Left lung (tissue), 10 donors: ENCODE data around the gene ZNHIT6. TPM values are rescaled to one million over a fixed set of nuclear protein-coding genes. Genes with fewer than 3 reads are reported as not detected.

Experiments
- ATAC-seq: fragments of 200-7000 bp; cut with Tn5 transposase; one replicate; pipeline ENCODE4 v1.9.1; 2020; ENCODE audit warnings: moderate library complexity
- DNase-seq, 4 donors: peaks; one replicate each; pipeline ENCODE4 v3.0.0-alpha.2; 2013 to 2020
- H3K27ac ChIP-seq, 2 donors: fragments of 200-600 bp; sonication (generic) in 1 of 2; one replicate each; pipeline versions ENCODE4 v1.5.0 to v1.8.0; 2020 to 2021
- H3K27me3 ChIP-seq, 2 donors: fragments of 200-600 bp; sonication (generic) in 1 of 2; one replicate each; pipeline versions ENCODE4 v1.5.0 to v1.8.0; 2020 to 2021
- H3K36me3 ChIP-seq, 2 donors: fragments of 200-600 bp; sonication (generic) in 1 of 2; one replicate each; pipeline versions ENCODE4 v1.5.0 to v1.8.0; 2020 to 2021
- H3K4me1 ChIP-seq, 2 donors: fragments of 200-600 bp; one replicate each; pipeline ENCODE4 v1.8.0; 2021
- H3K4me3 ChIP-seq, 2 donors: fragments of 200-600 bp; sonication (generic) in 1 of 2; one replicate each; pipeline versions ENCODE4 v1.5.0 to v1.8.0; 2020 to 2021; ENCODE audit warnings: mild to moderate bottlenecking in 1 of 2
- H3K9me3 ChIP-seq, 2 donors: fragments of 200-600 bp; sonication (generic) in 1 of 2; one replicate each; pipeline versions ENCODE4 v1.5.0 to v1.8.0; 2020 to 2021
- CTCF ChIP-seq, 2 donors: fragments of 200-600 bp; sonication (generic) in 1 of 2; IDR thresholded peaks; one replicate each; pipeline versions ENCODE4 v1.5.0 to v1.8.0; 2021; ENCODE audit warnings: antibody characterized with exemption in 2 of 2
- intact Hi-C, 2 donors: fragments of 100-400 bp; cut with DNase I; formaldehyde crosslinking; loops; one replicate each; pipeline versions ENCODE4 v1.11.2 to v1.14.2; 2022
- polyA plus RNA-seq, 6 donors: library from polyadenylated mRNA; unstranded; fragments of 120-200 nt; gene quantifications; one replicate each; pipeline ENCODE4 v1.2.1, GENCODE V29; 2013; ENCODE audit not compliant: insufficient read length in 6 of 6
- total RNA-seq, 2 donors: library from RNA; stranded (reverse); fragmentation: NEBNext Ultra II Directional; extraction: Animal tissue kit (Norgen Biotek cat#: 25700); gene quantifications; one replicate each; pipeline ENCODE4 v1.2.1, GENCODE V29; 2021
- donor health status: DM: no; HTN: yes; CAD: no.
- donor health status: DM: no; HTN: no; CAD: no.

The ZNHIT6 gene
- total and polyA plus RNA-seq, 8 donors, result 12.2 to 32.2 (median 28.9) TPM

GRCh38 chr1:85659174-85659573 lies 49.1 kb downstream of the ZNHIT6 start:
- DNase-seq (no peak), ATAC-seq (no peak)
- Histone ChIP-seq H3K27me3 (no peaks in the 10 kb centered on the region), H3K36me3 (no peaks in the 10 kb centered on the region), H3K4me1 (no peaks in the 10 kb centered on the region), H3K9me3 (no peaks in the 10 kb centered on the region), H3K4me3 (no peak overlapping the region), H3K27ac (no peak overlapping the region)
- intact Hi-C loops, result no loop called here
- no peak for TF ChIP-seq CTCF (IDR thresholded peaks at IDR 0.05)

- Histone ChIP-seq H3K27me3 (no peaks in the 10 kb centered on the region), H3K36me3 (peaks cover 0 to 9% of the 10 kb centered on the region in 2 donors), H3K27ac (no peak overlapping the region), H3K4me3 (no peak overlapping the region), H3K4me1 (no peaks in the 10 kb centered on the region), H3K9me3 (no peaks in the 10 kb centered on the region)
- TF ChIP-seq CTCF (IDR thresholded peaks at IDR 0.05), result no peak
- ATAC-seq, result no peak
- no peak for DNase-seq
- intact Hi-C loops, result no loop called here
These were observed 51.3 kb downstream of the ZNHIT6 start for GRCh38 chr1:85656948-85657347.

GRCh38 chr1:85656256-85656655 lies 52.0 kb downstream of the ZNHIT6 start:
- ATAC-seq, result no peak
- no peak overlapping the region for H3K27ac ChIP-seq
- H3K27me3 ChIP-seq, result no peaks in the 10 kb centered on the region
- no peak for TF ChIP-seq CTCF (IDR thresholded peaks at IDR 0.05)
- no peak overlapping the region for H3K4me3 ChIP-seq
- no peak for DNase-seq
- H3K4me1 ChIP-seq, result no peaks in the 10 kb centered on the region
- intact Hi-C loops, result no loop called here
- no peaks in the 10 kb centered on the region for H3K9me3 ChIP-seq
- H3K36me3 ChIP-seq, result peaks cover 0 to 9% of the 10 kb centered on the region in 2 donors

- Histone ChIP-seq H3K4me3 (no peak overlapping the region), H3K36me3 (peaks cover 0 to 16% of the 10 kb centered on the region in 2 donors), H3K4me1 (no peaks in the 10 kb centered on the region), H3K27me3 (no peaks in the 10 kb centered on the region), H3K27ac (no peak overlapping the region), H3K9me3 (no peaks in the 10 kb centered on the region)
- no peak for DNase-seq
- intact Hi-C loops, result no loop called here
- ATAC-seq, result no peak
- TF ChIP-seq CTCF (IDR thresholded peaks at IDR 0.05), result no peak
These were observed 52.9 kb downstream of the ZNHIT6 start for GRCh38 chr1:85655315-85655714.

GRCh38 chr1:85654066-85654782 lies 54.0 kb downstream of the ZNHIT6 start:
- no peak for DNase-seq
- no peaks in the 10 kb centered on the region for H3K27me3 ChIP-seq
- ATAC-seq, result no peak
- no peak overlapping the region for H3K27ac ChIP-seq
- peaks cover 0 to 16% of the 10 kb centered on the region in 2 donors for H3K36me3 ChIP-seq
- no peak for TF ChIP-seq CTCF (IDR thresholded peaks at IDR 0.05)
- H3K4me1 ChIP-seq, result no peaks in the 10 kb centered on the region
- intact Hi-C loops, result no loop called here
- H3K9me3 ChIP-seq, result peaks cover 0 to 2% of the 10 kb centered on the region in 2 donors
- no peak overlapping the region for H3K4me3 ChIP-seq
